ENCODE data around the gene TAL2. TPM values are rescaled to one million over a fixed set of nuclear protein-coding genes. Genes with fewer than 3 reads are reported as not detected.

Gene TAL2
- total RNA-seq, 8 experiments from 2014 or later = 0.38 to 1.8 (median 0.71) TPM; not detected in 1

GRCh38 chr9:105656131-105656921, 5.9 kb upstream of the TAL2 start:
- ATAC-seq (replicated peaks in 6 of 8) = peak; percentile 48 to 94 (median 91)
- peak overlapping the region; percentile 27 to 52 (median 43) for H3K4me3 ChIP-seq
- H3K27ac ChIP-seq = no peak overlapping the region
- in situ Hi-C loops (cut with MboI; ENCODE audit: low pct_unique_long_range_greater_than_20kb in 2 of 9, low sequenced_read_pairs in 9 of 9, unreplicated experiment in 9 of 9) = no loop called here
- 0 to 45% (median 1%) methylated on average over 1 to 31 of the region's 75 CpGs; no CpG with 5 or more reads in 1 of the 10 experiments for WGBS, 10 experiments
- peaks cover 3 to 7% of the 10 kb centered on the region in 2 donors for H3K4me1 ChIP-seq (replicated peaks in 1 of 2)

- Histone ChIP-seq H3K4me3 (no peak overlapping the region), H3K27ac (no peak overlapping the region), H3K4me1 (replicated peaks in 1 of 2) (peaks cover 3 to 7% of the 10 kb centered on the region in 2 donors)
- ATAC-seq (replicated peaks in 6 of 8) = no peak
- in situ Hi-C loops (cut with MboI; ENCODE audit: low pct_unique_long_range_greater_than_20kb in 2 of 9, low sequenced_read_pairs in 9 of 9, unreplicated experiment in 9 of 9) = no loop called here
- WGBS, 10 experiments = 14 to 100% (median 57%) methylated on average over 1 to 2 of the region's 2 CpGs; no CpG with 5 or more reads in 1 of the 10 experiments
Observed at GRCh38 chr9:105658351-105658750, 3.9 kb upstream of the TAL2 start.

- ATAC-seq (replicated peaks in 6 of 8) = peak in 3 of 8 experiments; percentile 89 to 96 (median 96)
- Histone ChIP-seq H3K4me3 (no peak overlapping the region), H3K4me1 (replicated peaks in 1 of 2) (peaks cover 3 to 7% of the 10 kb centered on the region in 2 donors), H3K27ac (no peak overlapping the region)
- in situ Hi-C loops (cut with MboI; ENCODE audit: low pct_unique_long_range_greater_than_20kb in 2 of 9, low sequenced_read_pairs in 9 of 9, unreplicated experiment in 9 of 9) = no loop called here
- 0 to 100% (median 60%) methylated on average over 1 to 3 of the region's 4 CpGs; no CpG with 5 or more reads in 3 of the 10 experiments for WGBS, 10 experiments
Observed at GRCh38 chr9:105661011-105661410, 1.2 kb upstream of the TAL2 start.

GRCh38 chr9:105663914-105664313, 1.7 kb downstream of the TAL2 start:
- in situ Hi-C loops (cut with MboI; ENCODE audit: low pct_unique_long_range_greater_than_20kb in 2 of 9, low sequenced_read_pairs in 9 of 9, unreplicated experiment in 9 of 9) = no loop called here
- Histone ChIP-seq H3K4me1 (replicated peaks in 1 of 2) (no peaks in the 10 kb centered on the region), H3K27ac (no peak overlapping the region), H3K4me3 (no peak overlapping the region)
- ATAC-seq (replicated peaks in 6 of 8) = no peak
- 0 to 90% (median 61%) methylated on average over 2 to 5 of the region's 5 CpGs; no CpG with 5 or more reads in 2 of the 10 experiments for WGBS, 10 experiments

GRCh38 chr9:105667867-105668266, 5.6 kb downstream of the TAL2 start:
- WGBS, 10 experiments = 0 to 67% (median 37%) methylated on average over 1 to 4 of the region's 4 CpGs

GRCh38 chr9:105670315-105670714, 8.1 kb downstream of the TAL2 start:
- H3K4me3 ChIP-seq = no peak overlapping the region
- no peak overlapping the region for H3K27ac ChIP-seq
- no peaks in the 10 kb centered on the region for H3K4me1 ChIP-seq (replicated peaks in 1 of 2)
- 0 to 100% (median 59%) methylated on average over 1 to 3 of the region's 3 CpGs; no CpG with 5 or more reads in 3 of the 10 experiments for WGBS, 10 experiments
- no peak for ATAC-seq (replicated peaks in 6 of 8)
- in situ Hi-C loops (cut with MboI; ENCODE audit: low pct_unique_long_range_greater_than_20kb in 2 of 9, low sequenced_read_pairs in 9 of 9, unreplicated experiment in 9 of 9) = no loop called here

More at GRCh38 chr9:105667867-105668266, 5.6 kb downstream of the TAL2 start:
- ATAC-seq (replicated peaks in 6 of 8) = no peak
- Histone ChIP-seq H3K27ac (no peak overlapping the region), H3K4me3 (no peak overlapping the region), H3K4me1 (replicated peaks in 1 of 2) (no peaks in the 10 kb centered on the region)
- in situ Hi-C loops (cut with MboI; ENCODE audit: low pct_unique_long_range_greater_than_20kb in 2 of 9, low sequenced_read_pairs in 9 of 9, unreplicated experiment in 9 of 9) = no loop called here

GRCh38 chr9:105670775-105671174, 8.5 kb downstream of the TAL2 start:
- Histone ChIP-seq H3K4me1 (replicated peaks in 1 of 2) (no peaks in the 10 kb centered on the region), H3K27ac (no peak overlapping the region), H3K4me3 (no peak overlapping the region)
- no peak for ATAC-seq (replicated peaks in 6 of 8)
- 42 to 100% (median 83%) methylated on average over 1 to 3 of the region's 3 CpGs for WGBS, 10 experiments
- in situ Hi-C loops (cut with MboI; ENCODE audit: low pct_unique_long_range_greater_than_20kb in 2 of 9, low sequenced_read_pairs in 9 of 9, unreplicated experiment in 9 of 9) = no loop called here

GRCh38 chr9:105672711-105673234, 10.5 kb downstream of the TAL2 start:
- in situ Hi-C loops (cut with MboI; ENCODE audit: low pct_unique_long_range_greater_than_20kb in 2 of 9, low sequenced_read_pairs in 9 of 9, unreplicated experiment in 9 of 9) = no loop called here
- Histone ChIP-seq H3K4me3 (no peak overlapping the region), H3K27ac (no peak overlapping the region), H3K4me1 (replicated peaks in 1 of 2) (peaks cover 0 to 5% of the 10 kb centered on the region in 2 donors)
- peak in 1 of 8 experiments; percentile 33 for ATAC-seq (replicated peaks in 6 of 8)
- WGBS, 10 experiments = 0 to 100% (median 65%) methylated on average over 1 to 3 of the region's 3 CpGs

GRCh38 chr9:105673850-105674387, 11.7 kb downstream of the TAL2 start:
- WGBS, 10 experiments = 0 to 100% (median 88%) methylated on average over 1 to 2 of the region's 3 CpGs; no CpG with 5 or more reads in 3 of the 10 experiments
- no peak for ATAC-seq (replicated peaks in 6 of 8)
- Histone ChIP-seq H3K4me3 (no peak overlapping the region), H3K27ac (no peak overlapping the region), H3K4me1 (replicated peaks in 1 of 2) (peaks cover 0 to 13% of the 10 kb centered on the region in 2 donors)
- in situ Hi-C loops (cut with MboI; ENCODE audit: low pct_unique_long_range_greater_than_20kb in 2 of 9, low sequenced_read_pairs in 9 of 9, unreplicated experiment in 9 of 9) = no loop called here

GRCh38 chr9:105676351-105676923, 14.2 kb downstream of the TAL2 start:
- H3K4me3 ChIP-seq = no peak overlapping the region
- 17 to 88% (median 41%) methylated on average over 1 to 6 of the region's 6 CpGs; no CpG with 5 or more reads in 1 of the 10 experiments for WGBS, 10 experiments
- in situ Hi-C loops (cut with MboI; ENCODE audit: low pct_unique_long_range_greater_than_20kb in 2 of 9, low sequenced_read_pairs in 9 of 9, unreplicated experiment in 9 of 9) = no loop called here
- no peak overlapping the region for H3K27ac ChIP-seq
- H3K4me1 ChIP-seq (replicated peaks in 1 of 2) = peaks cover 0 to 13% of the 10 kb centered on the region in 2 donors
- no peak for ATAC-seq (replicated peaks in 6 of 8)

- in situ Hi-C loops (cut with MboI; ENCODE audit: low pct_unique_long_range_greater_than_20kb in 2 of 9, low sequenced_read_pairs in 9 of 9, unreplicated experiment in 9 of 9) = no loop called here
- Histone ChIP-seq H3K4me3 (no peak overlapping the region), H3K27ac (no peak overlapping the region), H3K4me1 (replicated peaks in 1 of 2) (peaks cover 0 to 13% of the 10 kb centered on the region in 2 donors)
- ATAC-seq (replicated peaks in 6 of 8) = no peak
- WGBS, 10 experiments = 60 to 100% (median 71%) methylated on average over 1 of the region's 1 CpG; no CpG with 5 or more reads in 7 of the 10 experiments
Observed at GRCh38 chr9:105678163-105678562, 15.9 kb downstream of the TAL2 start.

- Histone ChIP-seq H3K4me1 (replicated peaks in 1 of 2) (peaks cover 0 to 13% of the 10 kb centered on the region in 2 donors), H3K4me3 (no peak overlapping the region), H3K27ac (no peak overlapping the region)
- no peak for ATAC-seq (replicated peaks in 6 of 8)
- WGBS, 10 experiments = 0 to 50% (median 20%) methylated on average over 1 of the region's 1 CpG
- in situ Hi-C loops (cut with MboI; ENCODE audit: low pct_unique_long_range_greater_than_20kb in 2 of 9, low sequenced_read_pairs in 9 of 9, unreplicated experiment in 9 of 9) = no loop called here
Observed at GRCh38 chr9:105678781-105679180, 16.5 kb downstream of the TAL2 start.
